ENCODE measurements around the gene RGS6. TPM values are rescaled to one million over a fixed set of nuclear protein-coding genes. Genes with fewer than 3 reads are reported as not detected.

RGS6 gene
- total and polyA plus RNA-seq, 2 of the 4 experiments (the other 2 are of a cell fraction) = not detected

- H3K56ac ChIP-seq (ENCODE audit: extremely low read depth, insufficient read depth, low read length) = no peak overlapping the region
- H3K18ac ChIP-seq (ENCODE audit: low read depth, low read length) = no peak overlapping the region
- no peak overlapping the region for H4K8ac ChIP-seq (ENCODE audit: low read depth in 2 of 2, low read length in 2 of 2)
- CTCF ChIA-PET = no interaction called here
- no peak overlapping the region for H2AK9ac ChIP-seq (replicated peaks; ENCODE audit: low read depth, low read length, poor library complexity)
- BruUV-seq (replicated peaks) = no TSS peak
- H4K91ac ChIP-seq (ENCODE audit: insufficient read depth, low read depth, low read length) = no peak overlapping the region
- no peak overlapping the region for H4K5ac ChIP-seq (ENCODE audit: low read depth, low read length)
- in situ Hi-C loops (cut with MboI; ENCODE audit: low sequenced_read_pairs) = no loop called here
- H3K9me1 ChIP-seq (ENCODE audit: insufficient read depth, low read length) = no peaks in the 10 kb centered on the region
- no peak for TF ChIP-seq FOS (IDR thresholded peaks at IDR 0.05; ENCODE audit: low read depth, low read length)
- no peak for TF ChIP-seq MAFK (IDR thresholded peaks at IDR 0.05; ENCODE audit: low read depth, low read length)
- TF ChIP-seq RAD21 (IDR thresholded peaks at IDR 0.05; ENCODE audit: low read length) = no peak
- TF ChIP-seq ELK1 (IDR thresholded peaks at IDR 0.05; ENCODE audit: borderline replicate concordance, low read depth, low read length) = no peak
- TF ChIP-seq SMC3 (IDR thresholded peaks at IDR 0.05; ENCODE audit: low read depth, low read length) = no peak
- TF ChIP-seq MAZ (IDR thresholded peaks at IDR 0.05; ENCODE audit: borderline replicate concordance, low read depth, low read length) = no peak
- no peak for TF ChIP-seq POLR2A (IDR thresholded peaks at IDR 0.05; ENCODE audit: low read depth, low read length)
- TF ChIP-seq CHD1 (IDR thresholded peaks at IDR 0.05; ENCODE audit: low read depth, low read length) = no peak
- no peak overlapping the region for H2BK120ac ChIP-seq (ENCODE audit: low read depth, low read length)
- H3K4ac ChIP-seq (ENCODE audit: low read depth, low read length) = no peak overlapping the region
- no peak overlapping the region for H3K27ac ChIP-seq (ENCODE audit: insufficient read depth, low read length)
- no peaks in the 10 kb centered on the region for H4K20me1 ChIP-seq (ENCODE audit: insufficient read depth, low read length)
- dilution Hi-C loops (cut with HindIII; ENCODE audit: low sequenced_read_pairs, unreplicated experiment) = no loop called here
- H3K4me3 ChIP-seq (ENCODE audit: insufficient read depth, low read depth, low read length) = no peak overlapping the region
- DNase-seq = no peak
- H2AFZ ChIP-seq (replicated peaks; ENCODE audit: low read length, poor library complexity) = peak overlapping the region; percentile 39
- POLR2A ChIA-PET (ENCODE audit: unreplicated experiment) = no interaction called here
- H3K4me2 ChIP-seq (ENCODE audit: low read depth, low read length) = no peak overlapping the region
- no peaks in the 10 kb centered on the region for H3K79me1 ChIP-seq (ENCODE audit: low read depth in 1 of 2, low read length in 2 of 2)
- ATAC-seq (ENCODE audit: low read depth) = no peak
- no peaks in the 10 kb centered on the region for H3K36me3 ChIP-seq (ENCODE audit: control insufficient read depth, insufficient read depth, low read length)
- WGBS, 2 experiments (ENCODE audit: extremely low coverage in 2 of 2, insufficient read length in 1 of 2) = 75% methylated on average over 3 of the region's 11 CpGs; no CpG with 5 or more reads in 1 of the 2 experiments
- no peaks in the 10 kb centered on the region for H3K27me3 ChIP-seq (ENCODE audit: control insufficient read depth, insufficient read depth, low read length)
- H3K23ac ChIP-seq (ENCODE audit: low read depth, low read length) = no peak overlapping the region
- intact Hi-C loops (cut with micrococcal nuclease) = no loop called here
- no peak overlapping the region for H3K9ac ChIP-seq (ENCODE audit: low read depth, low read length)
- no peaks in the 10 kb centered on the region for H3K9me3 ChIP-seq (ENCODE audit: control insufficient read depth, insufficient read depth, low read length)
- H3K14ac ChIP-seq (replicated peaks; ENCODE audit: low read depth, low read length) = no peak overlapping the region
- peak overlapping the region; percentile 7; the same call in 1 of the 2 replicates for H2AK5ac ChIP-seq (ENCODE audit: low read depth, low read length)
- H2BK5ac ChIP-seq (ENCODE audit: low read depth, low read length, poor library complexity, severe bottlenecking) = no peak overlapping the region
- peaks cover 3% of the 10 kb centered on the region for H3K4me1 ChIP-seq (ENCODE audit: control insufficient read depth, insufficient read depth, low read length)
- no peak overlapping the region; the same call in 2 of the 3 replicates for H2BK15ac ChIP-seq (ENCODE audit: low read depth, low read length)
- no peak overlapping the region for H2BK20ac ChIP-seq (ENCODE audit: low read depth, low read length)
Measured at GRCh38 chr14:72559202-72559601, 627.0 kb downstream of the RGS6 start.
